Fibroblast of the aortic adventitia (primary cell): Measurements from ENCODE around the gene LDAF1. TPM values are rescaled to one million over a fixed set of nuclear protein-coding genes. Genes with fewer than 3 reads are reported as not detected.

Experiments
- DNase-seq: peaks from one replicate; pipeline ENCODE4 v3.0.0-alpha.2; 2010; ENCODE audit warnings: low read depth
- H3K4me3 ChIP-seq: 2 replicates; pipeline ENCODE4 v1.5.1; 2011; ENCODE audit warnings: low read depth, mild to moderate bottlenecking, control low read depth, low read length, moderate library complexity
- CTCF ChIP-seq: IDR thresholded peaks from 2 replicates; pipeline ENCODE4 v1.5.1; 2011; ENCODE audit warnings: mild to moderate bottlenecking, low read length, control low read depth, inconsistent platforms; ENCODE audit not compliant: insufficient read depth
- total RNA-seq: library from RNA; depleted of rRNA; stranded (reverse); fragments of >200 nt; gene quantifications from 2 replicates; pipeline ENCODE4 v1.2.3, GENCODE V29; 2012; ENCODE audit warnings: low replicate concordance

Gene LDAF1
- total RNA-seq, 1 donor = 73.6 TPM

- no peak overlapping the region for H3K4me3 ChIP-seq
- DNase-seq = no peak
- no peak for TF ChIP-seq CTCF
Measured at GRCh38 chr16:21175397-21175796, 16.9 kb downstream of the LDAF1 start.

DNA sequence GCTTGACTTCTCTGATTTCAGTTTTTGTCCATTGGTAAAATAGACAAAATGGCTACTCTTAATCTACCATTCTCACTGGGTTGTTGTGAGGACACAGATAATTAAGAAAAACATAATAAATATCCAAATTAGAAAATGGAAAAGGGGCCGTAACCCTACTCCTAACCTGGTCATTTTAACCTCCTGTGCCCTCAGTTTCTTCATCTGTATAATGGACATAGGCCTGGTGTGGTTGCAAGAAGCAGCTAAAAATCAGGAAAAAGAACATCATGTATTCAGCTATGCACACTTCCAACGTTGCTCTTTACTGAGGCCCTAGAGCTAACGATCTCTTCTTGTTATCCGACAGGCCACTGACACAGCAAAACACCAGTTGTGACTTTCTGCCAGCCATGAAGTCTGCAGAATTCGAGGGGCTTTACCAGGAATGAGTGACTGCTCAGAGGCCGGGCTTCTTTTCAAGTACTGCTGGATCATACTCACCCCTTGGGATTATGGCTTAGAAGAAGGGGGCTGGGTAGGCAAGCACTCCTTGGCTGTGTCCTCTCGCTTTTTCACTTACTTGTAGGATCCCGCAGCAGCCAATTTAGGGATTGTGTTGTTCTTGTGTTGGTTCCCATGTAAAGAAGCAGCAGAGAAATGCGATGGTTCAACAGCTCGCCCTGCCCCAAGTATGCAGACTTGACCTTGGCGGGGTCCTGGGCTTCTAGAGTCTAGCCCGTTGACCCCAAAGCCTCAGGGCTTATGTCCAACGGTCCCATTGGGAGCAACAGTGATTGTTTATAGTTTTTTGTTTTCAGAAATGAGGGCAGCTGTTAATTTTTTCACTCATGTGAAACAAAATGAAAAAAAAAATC, 20.9 kb downstream of the LDAF1 start:
- no peak for DNase-seq
- TF ChIP-seq CTCF = no peak
- H3K4me3 ChIP-seq = no peak overlapping the region

GRCh38 chr16:21179983-21180365, 21.5 kb downstream of the LDAF1 start:
- TF ChIP-seq CTCF = no peak

GRCh38 chr16:21183995-21184394, 25.5 kb downstream of the LDAF1 start:
- DNase-seq = no peak
- TF ChIP-seq CTCF = no peak
- H3K4me3 ChIP-seq = no peak overlapping the region

More at GRCh38 chr16:21179983-21180365, 21.5 kb downstream of the LDAF1 start:
- no peak for DNase-seq
- H3K4me3 ChIP-seq = no peak overlapping the region

- no peak for DNase-seq
- no peak overlapping the region for H3K4me3 ChIP-seq
- TF ChIP-seq CTCF = no peak
Measured at GRCh38 chr16:21184834-21185233, 26.4 kb downstream of the LDAF1 start.

DNA sequence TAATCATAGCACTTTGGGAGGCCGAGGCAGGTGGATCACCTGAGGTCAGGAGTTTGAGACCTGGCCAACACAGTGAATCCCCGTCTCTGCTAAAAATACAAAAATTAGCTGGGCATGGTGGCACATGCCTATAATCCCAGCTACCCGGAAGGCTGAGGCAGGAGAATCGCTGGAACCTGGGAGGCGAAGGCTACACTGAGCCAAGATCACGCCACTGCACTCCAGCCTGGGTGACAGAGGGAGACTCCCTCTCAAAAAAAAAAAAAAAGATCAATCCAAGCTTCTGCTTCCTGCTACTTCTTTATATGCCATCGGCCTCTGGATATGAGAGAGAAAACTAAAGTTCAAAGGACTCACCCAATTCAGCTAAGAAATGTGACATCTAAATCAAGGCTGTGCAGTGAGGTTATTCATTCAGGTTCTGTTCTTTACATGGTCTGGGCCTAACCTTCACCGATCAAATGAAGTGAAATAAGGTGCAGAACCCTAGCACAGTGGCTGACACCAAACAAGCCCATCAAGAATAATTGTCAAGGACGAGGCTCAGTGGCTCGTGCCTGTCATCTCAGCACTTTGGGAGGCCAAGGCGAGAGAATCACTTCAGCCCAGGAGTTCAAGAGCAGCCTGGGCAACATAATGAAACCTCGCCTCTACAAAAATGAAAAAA, 27.3 kb downstream of the LDAF1 start:
- H3K4me3 ChIP-seq = no peak overlapping the region
- no peak for DNase-seq
- no peak for TF ChIP-seq CTCF
